Stimulated activated CD4-positive, alpha-beta T cell treated with anti-CD3 and anti-CD28 coated beads, Interleukin-12 subunit alpha, Interleukin-12 subunit beta, amount 100 ng/mL, for 48 hours (primary cell): Measurements from ENCODE around the gene CTDP1.
"Not testable (repeated sequence)": the region's sequence is repeated elsewhere in the genome, so short reads cannot be mapped to it uniquely, and the experiment has no call there.

Source experiments
- DNase-seq, 3 donors: peaks; one replicate each; pipeline ENCODE4 v3.0.0-alpha.2; 2020; ENCODE audit warnings: low read depth in 2 of 3, low spot score in 1 of 3

CTDP1 gene

DNA sequence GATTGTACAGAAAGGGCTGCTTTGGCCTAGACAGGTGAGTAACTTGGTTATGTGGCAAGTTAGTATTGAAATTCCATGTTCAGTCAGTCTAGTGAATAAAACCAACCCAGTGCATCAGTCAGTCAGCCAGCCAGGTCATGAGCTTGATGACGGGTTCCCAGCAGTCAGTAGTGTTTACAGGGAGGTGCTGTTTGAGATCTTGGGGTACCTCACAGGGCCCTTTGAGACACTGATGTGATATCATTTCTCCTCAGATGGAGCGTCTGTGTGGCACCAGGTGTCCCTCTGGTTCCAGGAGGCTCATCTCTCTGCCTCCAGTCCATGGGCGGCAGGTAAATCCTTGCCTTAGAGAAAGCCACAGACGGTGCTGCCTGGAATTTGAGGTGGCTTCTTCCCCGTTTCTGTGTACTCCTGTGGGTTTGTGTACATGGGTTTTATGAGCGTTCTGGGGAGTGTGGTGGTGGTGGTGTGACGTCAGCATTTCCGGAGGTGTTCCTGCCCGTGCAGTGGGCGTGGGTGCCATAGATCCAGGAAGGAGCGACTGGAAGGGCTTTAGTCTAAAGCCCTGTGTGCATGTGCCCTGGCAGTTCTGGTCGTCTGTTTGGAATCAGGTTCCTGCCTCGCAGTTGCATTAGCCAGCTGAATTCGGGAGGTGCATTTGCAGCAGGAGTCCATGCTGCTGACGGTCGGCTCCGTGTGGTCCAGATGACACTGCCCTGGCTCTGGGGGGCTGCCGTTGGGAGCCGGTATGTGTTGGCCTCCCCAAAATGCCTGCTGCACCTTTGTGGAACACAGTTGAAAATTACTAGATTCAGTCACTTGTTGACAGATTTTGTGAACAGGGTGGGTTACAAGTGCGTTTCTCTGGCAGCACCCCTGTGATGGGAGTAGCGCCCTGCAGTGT lies 2.1 kb downstream of the CTDP1 start:
- peak; percentile 41 to 72 (median 53) for DNase-seq

- no peak for DNase-seq
Measured at GRCh38 chr18:79682481-79682880, 2.9 kb downstream of the CTDP1 start.

DNA sequence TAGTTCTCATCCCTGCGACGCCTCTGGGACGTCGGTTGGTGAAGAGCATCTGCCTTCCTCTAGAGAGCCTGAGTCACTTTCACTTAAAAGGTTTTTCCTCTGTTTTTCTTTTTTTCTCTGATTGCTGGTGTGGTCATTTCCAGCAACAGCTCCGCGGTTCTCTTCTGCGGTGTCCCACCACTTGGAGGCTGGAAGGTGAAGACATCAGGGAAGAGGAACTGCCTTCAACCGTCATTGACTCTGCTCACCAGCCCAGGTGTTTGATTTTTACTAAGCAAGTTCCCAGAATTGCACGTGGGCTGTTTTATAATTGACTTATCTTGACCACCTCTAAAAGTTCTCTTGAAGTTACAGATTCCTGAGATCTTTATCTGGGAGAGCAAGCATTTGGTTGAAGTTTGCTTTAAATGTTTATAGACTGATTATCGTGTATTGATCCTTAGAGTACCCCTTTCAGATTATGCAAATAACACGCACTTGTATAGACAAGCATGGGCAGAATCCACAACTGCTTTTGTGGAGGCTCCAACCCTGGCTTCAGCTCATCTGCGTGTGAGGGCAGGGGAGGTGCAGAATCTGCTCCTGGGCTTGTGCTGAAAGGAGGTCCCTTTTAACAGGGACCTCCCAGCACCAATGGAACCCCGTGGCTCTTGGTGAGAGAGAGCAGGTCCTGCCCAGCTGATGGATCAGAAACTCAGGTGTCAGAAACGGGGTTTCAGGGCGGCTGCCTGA lies 3.5 kb downstream of the CTDP1 start:
- peak in 2 of 3 donors; percentile 61 to 62 for DNase-seq

DNA sequence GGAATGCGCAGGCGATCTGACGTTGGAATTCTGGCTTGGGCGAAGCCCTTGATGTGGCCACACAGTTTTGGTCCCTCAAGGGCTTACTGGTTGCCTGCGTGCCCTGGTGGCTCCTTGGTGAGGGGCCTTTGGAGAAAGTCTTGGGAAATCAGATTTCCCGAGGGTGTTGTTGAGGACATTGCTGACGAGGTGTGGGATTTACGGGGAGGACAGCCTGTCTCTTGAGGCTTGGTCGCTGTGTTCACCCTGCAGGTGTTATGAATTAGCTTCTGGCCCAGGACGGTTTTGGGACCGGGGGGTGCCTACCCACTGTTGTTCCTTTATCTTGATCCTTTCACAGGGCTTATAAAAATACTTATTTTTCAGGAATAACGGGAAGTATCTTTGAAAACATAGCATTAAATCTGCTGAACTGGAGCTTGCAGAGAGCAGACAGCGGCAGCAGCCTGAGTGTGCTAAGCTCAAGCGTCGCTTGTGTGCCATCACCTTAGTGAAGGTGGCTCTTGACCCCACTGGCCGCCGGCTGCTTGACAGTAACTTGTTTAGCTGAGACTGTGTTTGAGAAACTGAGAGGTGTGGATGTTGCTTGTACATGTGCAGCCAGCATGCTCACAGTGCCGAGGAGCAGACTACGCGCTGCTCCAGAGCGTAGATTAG lies 4.2 kb downstream of the CTDP1 start:
- no peak for DNase-seq

GRCh38 chr18:79684283-79684631 lies 4.7 kb downstream of the CTDP1 start:
- no peak for DNase-seq

- DNase-seq: no peak
Measured at GRCh38 chr18:79684787-79685186, 5.2 kb downstream of the CTDP1 start.

DNA sequence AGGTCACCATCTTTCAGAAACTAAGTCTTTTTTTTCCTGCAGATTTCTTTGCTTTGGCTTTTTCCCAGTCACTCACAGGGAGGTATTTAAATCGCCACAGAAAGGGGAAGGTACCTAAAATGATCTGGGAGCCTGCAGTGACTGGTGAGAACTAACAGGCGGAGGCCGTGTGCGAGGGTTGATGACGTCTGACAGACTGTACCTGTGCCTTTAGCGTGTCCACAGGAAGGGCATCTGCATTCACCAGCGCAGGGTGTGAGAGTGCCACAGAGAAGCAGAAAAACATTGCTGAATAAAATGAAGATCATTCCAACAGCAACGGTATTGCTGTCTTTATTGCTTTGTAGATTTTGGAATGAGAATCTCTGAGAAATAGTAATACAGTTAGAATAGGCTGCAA lies 5.7 kb downstream of the CTDP1 start:
- no peak for DNase-seq

GRCh38 chr18:79685971-79686370 lies 6.4 kb downstream of the CTDP1 start:
- DNase-seq: no peak

GRCh38 chr18:79687806-79688205 lies 8.2 kb downstream of the CTDP1 start:
- DNase-seq: no peak

DNA sequence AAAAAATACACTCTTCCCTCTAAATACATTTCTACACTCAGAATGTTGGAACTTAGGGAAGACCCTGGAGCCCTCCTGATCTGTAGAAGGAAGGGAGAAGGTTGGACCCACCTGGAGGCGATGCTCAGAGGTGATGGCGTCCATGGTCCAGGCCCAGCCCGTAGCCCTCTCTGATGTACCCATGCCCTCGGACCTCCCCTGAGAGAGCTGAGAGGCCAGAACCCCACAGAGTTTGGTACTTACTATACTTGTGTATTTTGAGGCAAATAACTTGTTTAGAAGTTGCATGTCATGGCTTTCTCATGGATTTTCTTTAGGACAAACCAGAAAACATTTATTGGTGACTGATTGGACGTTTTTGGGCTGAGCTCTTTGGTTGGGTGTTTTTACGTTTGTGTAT lies 10.5 kb downstream of the CTDP1 start:
- no peak for DNase-seq

GRCh38 chr18:79690586-79691482 lies 11.2 kb downstream of the CTDP1 start:
- DNase-seq: no peak

- no peak for DNase-seq
Measured at GRCh38 chr18:79692056-79692455, 12.5 kb downstream of the CTDP1 start.

DNA sequence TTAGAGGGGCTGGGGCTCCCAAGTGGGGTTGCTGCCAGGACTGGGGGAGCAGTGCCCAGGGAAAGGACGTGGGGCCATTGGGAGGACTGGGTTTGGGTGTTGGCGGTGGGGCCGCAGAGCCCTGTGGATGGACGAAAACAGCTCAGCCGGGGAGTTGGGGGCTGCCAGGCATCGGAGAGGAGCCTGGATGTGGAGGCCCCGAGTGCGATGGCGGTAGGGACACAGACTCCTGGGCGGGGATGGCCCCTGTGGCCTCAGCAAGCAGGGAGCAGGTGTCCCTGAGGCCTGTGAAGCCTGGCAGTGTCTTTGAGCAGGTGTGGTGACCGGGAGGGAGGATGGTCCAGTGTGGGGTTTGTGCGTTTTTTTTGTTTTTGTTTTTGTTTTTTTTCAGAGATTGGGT lies 13.3 kb downstream of the CTDP1 start:
- no peak for DNase-seq

GRCh38 chr18:79693561-79694205 lies 14.1 kb downstream of the CTDP1 start:
- DNase-seq: no peak

- DNase-seq: not testable (repeated sequence)
Measured at GRCh38 chr18:79694206-79694894, 14.7 kb downstream of the CTDP1 start.

- DNase-seq: no peak
Measured at GRCh38 chr18:79694895-79695213, 15.3 kb downstream of the CTDP1 start.

GRCh38 chr18:79695269-79695668 lies 15.7 kb downstream of the CTDP1 start:
- DNase-seq: no peak

DNA sequence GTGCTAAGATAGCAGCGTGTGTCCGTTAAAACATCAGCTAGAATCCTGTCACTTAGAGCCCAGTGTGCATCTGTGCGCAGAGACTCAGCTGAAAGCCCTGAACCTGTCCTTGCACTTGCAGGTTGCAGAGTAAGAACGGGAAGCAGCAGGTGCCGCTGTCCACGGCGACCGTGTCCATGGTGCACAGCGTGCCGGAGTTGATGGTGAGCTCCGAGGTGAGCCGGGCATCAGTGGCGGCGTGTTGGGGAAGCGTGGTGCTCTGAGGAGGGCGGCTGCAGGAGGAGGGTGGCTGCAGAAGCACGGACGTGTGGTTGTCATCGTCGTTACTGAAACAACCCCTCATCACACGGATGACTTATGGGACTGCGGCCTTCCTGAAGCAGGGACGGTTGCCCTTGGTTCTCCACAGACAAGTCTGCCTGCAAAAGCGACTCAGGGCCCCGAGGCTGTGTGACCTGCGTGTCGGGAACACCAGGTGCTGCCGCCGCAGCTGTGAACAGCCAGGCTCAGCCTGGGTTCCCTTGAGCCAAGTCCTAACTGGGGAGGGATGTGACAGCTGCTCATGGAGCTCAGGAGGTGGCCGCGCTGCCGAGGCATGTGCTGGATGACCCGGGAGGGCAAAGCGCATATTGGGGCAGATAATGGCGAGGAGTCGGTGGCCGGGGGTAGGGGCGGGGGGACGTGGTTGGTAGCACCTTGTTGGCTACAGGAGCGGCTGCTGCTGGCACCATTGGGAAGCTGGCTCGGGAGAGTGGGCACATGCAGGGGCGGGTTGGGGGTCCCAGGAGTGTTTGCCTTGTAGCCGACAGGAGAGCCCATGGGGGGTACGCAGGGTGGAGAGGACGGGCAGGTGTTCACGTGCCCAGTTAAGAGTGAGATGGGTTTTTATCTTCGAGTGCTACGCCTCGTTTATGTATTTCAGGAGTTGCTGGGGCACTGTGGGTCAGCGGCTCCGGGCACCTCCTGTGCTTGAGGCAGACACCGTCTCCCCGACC lies 16.6 kb downstream of the CTDP1 start:
- no peak for DNase-seq

DNA sequence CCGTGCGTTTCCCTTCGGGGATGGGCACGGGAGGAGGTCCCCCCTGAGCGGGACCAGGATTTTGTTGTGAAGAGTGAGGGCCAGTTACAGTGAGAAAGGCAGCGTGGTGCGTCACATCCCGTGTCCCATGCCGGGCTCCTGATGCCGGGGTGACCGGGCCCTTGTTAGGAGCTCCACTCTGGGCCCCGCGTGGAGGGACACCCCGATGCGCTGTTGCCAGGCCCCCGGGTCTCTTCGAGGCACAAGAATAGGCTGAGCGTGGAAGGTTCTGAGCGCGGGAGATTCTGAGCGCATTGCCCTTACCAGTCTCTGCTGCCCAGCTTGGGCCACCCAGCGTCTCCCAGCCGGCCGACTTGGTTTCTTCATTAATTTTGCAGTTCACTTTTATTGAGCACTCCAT lies 17.6 kb downstream of the CTDP1 start:
- DNase-seq: no peak
